GM18517 (cell line): ENCODE data around the gene LAMC1.
A peak's percentile ranks its signal among the peaks of the same experiment; 100 is the strongest.

Experiments used
- ATAC-seq: cut with Tn5 transposase; IDR thresholded peaks from one replicate; pipeline ENCODE4 v1.9.1; 2021; ENCODE audit warnings: mild to moderate bottlenecking, moderate library complexity; ENCODE audit not compliant: unreplicated experiment

LAMC1 gene

DNA sequence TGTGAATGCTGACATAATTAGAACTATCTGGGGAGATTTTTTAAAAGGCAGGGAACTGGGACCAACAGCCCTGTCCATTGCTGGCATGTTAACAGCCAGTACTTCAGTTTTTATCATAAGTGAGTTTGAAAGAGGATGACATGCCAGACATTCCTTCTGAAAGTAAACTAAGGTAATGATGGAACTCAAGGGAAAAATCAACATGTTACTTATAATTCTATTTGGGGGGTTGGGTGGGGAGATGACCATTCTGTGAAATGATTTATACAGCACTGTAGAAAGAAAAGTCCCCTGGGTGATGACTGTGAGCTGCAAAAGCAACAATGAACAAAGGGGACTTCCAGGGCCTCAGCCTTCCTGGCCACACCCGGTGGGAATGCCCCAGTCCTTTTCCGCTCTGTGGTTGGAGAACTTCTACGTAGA, 157.4 kb downstream of the LAMC1 start:
- ATAC-seq = peak; percentile 50

DNA sequence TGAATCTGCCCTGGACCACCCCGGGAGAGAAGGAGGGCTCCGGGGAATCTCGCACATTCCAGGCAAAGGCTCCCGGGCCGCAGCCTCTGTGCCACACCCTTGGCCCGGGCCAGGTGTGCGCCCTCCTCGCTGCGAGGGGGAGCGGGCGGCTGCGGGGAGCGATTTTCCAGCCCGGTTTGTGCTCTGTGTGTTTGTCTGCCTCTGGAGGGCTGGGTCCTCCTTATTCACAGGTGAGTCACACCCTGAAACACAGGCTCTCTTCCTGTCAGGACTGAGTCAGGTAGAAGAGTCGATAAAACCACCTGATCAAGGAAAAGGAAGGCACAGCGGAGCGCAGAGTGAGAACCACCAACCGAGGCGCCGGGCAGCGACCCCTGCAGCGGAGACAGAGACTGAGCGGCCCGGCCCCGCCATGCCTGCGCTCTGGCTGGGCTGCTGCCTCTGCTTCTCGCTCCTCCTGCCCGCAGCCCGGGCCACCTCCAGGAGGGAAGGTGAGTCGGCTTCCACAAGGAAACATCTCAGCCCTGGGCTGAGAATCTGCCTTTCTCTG, 162.8 kb downstream of the LAMC1 start, which contains the start of gene LAMC2:
LAMC2 (plus strand) TSS at position 324 of the 550 bp plus-strand sequence; CDS start at position 413, 89 bp downstream.
- no peak for ATAC-seq

DNA sequence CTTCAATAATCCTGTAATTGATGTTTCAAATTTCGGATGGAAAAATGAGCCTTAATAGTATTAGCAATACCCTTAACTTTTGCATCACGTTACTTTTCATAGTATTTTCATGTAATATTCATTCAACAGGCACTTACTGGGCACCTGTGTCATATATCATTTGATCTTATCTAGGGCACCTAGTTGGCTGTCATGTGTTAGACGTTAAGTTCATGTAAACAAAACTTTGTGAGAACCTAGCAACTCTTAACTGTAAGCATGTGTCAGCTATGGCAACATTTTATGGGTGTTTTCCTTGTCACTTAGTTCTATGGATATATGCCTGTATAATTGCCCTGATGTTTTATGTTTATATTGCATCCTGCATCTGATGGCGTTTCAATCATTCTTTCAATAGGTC, 163.6 kb downstream of the LAMC1 start:
- ATAC-seq = no peak

DNA sequence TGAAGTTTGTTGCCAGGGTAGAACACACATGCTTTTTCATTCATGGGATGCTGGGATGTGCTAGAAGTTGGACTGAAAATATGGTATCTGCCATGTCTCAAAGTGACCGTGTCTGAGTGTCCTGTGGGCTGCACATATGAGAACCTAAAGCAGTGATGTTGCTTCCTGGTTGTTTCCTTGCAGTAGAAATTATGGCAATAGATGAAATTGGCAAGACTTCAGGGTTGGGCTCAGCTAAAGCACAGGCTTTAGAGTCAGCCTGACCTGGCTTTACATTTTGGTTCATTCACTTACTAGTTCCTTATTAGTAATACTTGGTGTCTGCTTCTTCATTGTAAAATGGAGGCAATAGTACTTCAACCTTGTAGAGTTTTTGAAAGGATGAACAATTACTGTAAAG, 165.0 kb downstream of the LAMC1 start:
- no peak for ATAC-seq

DNA sequence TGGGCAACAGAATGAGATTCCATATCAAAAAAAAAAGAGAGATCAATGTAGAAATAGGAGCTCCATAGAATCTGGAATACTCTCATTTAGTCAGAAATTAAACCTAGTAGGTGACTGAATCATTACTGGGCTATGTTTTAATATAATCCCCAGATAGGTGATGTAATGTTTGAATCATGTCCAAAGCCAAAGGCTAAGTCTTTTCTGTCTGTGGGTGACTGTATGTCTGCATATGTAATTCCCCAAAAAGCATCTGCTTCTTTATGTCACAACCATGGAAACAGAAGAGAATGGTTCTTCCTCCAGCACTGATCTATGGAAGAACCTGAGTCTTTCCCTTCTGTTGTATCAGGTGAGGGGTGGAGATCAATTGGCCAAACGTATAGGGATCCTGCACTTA, 168.6 kb downstream of the LAMC1 start:
- ATAC-seq = no peak

DNA sequence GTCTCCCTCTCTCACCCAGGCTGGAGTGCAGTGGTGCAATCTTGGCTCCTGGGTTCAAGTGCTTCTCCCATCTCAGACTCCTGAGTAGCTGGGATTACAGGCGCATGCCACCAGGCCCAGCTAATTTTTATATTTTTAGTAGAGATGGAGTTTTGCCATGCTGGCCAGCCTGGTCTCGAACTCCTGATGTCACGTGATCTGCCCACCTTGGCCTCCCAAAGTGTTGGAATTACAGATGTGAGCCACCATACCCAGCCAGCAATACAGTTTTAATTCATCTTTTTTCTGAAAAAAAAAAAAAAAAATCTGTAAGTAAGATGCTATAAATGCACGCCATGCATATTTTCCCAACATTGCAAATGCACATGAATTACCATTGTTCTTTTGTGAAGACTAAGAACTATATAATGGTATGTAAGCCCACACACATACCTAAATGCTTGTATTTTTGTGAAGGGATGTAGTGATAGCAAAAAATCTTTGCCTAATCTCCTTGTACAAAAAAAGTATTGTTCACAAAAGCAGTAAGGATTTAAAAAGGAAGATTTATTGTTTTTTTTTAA, 170.8 kb downstream of the LAMC1 start:
- ATAC-seq = no peak

DNA sequence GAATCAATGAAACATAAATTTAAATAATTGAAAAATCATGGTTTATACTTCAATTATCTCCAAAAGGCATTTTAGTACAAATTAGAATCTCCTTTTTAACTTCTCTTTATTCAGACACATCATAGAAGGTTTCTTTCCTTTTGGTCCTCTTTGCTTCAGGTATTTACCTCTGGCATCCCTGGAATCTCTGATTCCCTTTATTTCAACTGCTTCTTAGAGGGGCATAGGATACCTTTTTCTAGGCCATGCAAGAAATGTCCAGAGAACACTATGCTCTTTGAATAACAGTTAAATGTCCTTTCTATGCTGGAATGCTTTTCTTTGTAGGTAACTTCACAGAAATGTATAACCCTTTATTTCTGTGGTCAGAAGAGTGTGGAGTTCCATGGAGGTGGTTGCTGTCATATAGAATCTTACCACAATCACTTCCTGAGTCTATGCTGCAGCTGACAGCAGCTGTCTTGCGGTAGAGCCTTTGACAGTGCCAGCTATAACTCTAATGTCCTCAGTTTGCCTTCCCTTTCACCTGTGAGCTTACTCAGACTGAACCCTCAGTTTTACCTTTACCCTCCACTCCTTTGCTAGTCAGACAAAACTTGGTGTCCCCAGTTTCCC, 171.4 kb downstream of the LAMC1 start:
- peak; percentile 97 for ATAC-seq

DNA sequence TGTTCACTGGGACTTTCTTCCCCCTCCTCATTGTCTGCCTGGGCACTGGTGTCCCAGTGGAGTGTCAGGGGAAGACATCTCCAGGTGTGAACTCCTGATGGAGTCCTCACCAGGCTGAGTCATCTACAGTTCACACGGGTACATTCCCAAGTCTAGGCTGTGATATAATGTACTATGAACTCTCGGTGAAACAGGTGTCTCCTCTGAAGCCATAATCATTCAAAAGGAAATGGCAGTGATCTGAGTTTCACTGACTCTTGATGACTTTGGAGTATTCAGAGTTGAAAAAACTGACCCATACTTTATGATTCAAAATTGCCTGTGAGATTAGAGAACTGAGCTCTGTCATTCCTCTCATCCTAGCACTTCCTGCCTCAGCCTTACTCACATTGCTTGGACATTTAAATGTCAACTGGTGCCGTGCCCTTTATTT, 171.9 kb downstream of the LAMC1 start:
- ATAC-seq = peak; percentile 40
